HCT116 (cell line): Measurements from ENCODE around the gene PPP1R16B. TPM values are rescaled to one million over a fixed set of nuclear protein-coding genes. Genes with fewer than 3 reads are reported as not detected.

Experiments used
- ATAC-seq: fragments of 200-7000 bp; cut with Tn5 transposase; 2 replicates; pipeline ENCODE4 v1.9.1; 2020; ENCODE audit warnings: mild to moderate bottlenecking, moderate library complexity
- BruUV-seq: library from RNA; stranded (reverse); fragments of 400-500 nt; replicated peaks from 2 replicates; lab custom pipeline; 2021; lab: Mats Ljungman, UMichigan
- CTCF ChIA-PET: fragments of 300-600 bp; sonication (Branson Sonifier 250); formaldehyde crosslinking; loops from one replicate; lab custom pipeline; 2021; ENCODE audit warnings: antibody characterized with exemption; lab: Charles Lee
- POLR2A ChIA-PET: fragments of 300-600, 350-600 bp; sonication (Branson Sonifier 250); formaldehyde crosslinking; loops from one replicate; lab custom pipeline; 2021; ENCODE audit warnings: antibody characterized with exemption; lab: Charles Lee
- RAD21 ChIA-PET, 2 experiments: fragments of 300-600 bp; sonication (Branson Sonifier 250); formaldehyde crosslinking; loops; one replicate each; lab custom pipeline; 2023; ENCODE audit warnings: low total read pairs in 2 of 2; ENCODE audit not compliant: uncharacterized antibody in 2 of 2, unreplicated experiment in 2 of 2, low non-redundant PET in 1 of 2; lab: Charles Lee
- DNase-seq: peaks from one replicate; pipeline ENCODE4 v3.0.0-alpha.2; 2010; ENCODE audit warnings: low read depth, low spot score
- H2AFZ ChIP-seq: fragments of 200-600 bp; shearing (Covaris generic), sonication (generic); 2 replicates; pipeline ENCODE4 v1.6.1; 2017; ENCODE audit warnings: low read depth, mixed run types, mixed read lengths, antibody characterized with exemption, low read length; ENCODE audit not compliant: poor library complexity, severe bottlenecking
- H3K27ac ChIP-seq: 2 replicates; pipeline ENCODE4 v1.5.1; 2012; ENCODE audit warnings: low read depth, low read length
- H3K27me3 ChIP-seq: fragments of 200-600 bp; sonication (generic); 2 replicates; pipeline ENCODE4 v1.6.1; 2016; ENCODE audit warnings: mixed run types, low read length, mixed read lengths; ENCODE audit not compliant: insufficient read depth
- H3K36me3 ChIP-seq, 2 experiments: fragments of 200-500 bp in 1 of 2; fragments of 200-600 bp in 1 of 2; sonication (Bioruptor generic) in 1 of 2; sonication (generic) in 1 of 2; 2 replicates each; pipeline versions ENCODE4 v1.5.1 to v1.6.1; 2014 to 2016; ENCODE audit warnings: low read length in 2 of 2, inconsistent platforms in 1 of 2, mixed read lengths in 1 of 2, mixed run types in 1 of 2; ENCODE audit not compliant: insufficient read depth in 2 of 2, control insufficient read depth in 1 of 2
- H3K4me1 ChIP-seq, 2 experiments: fragments of 200-600 bp in 1 of 2; sonication (generic) in 1 of 2; 2 replicates each; pipeline versions ENCODE4 v1.5.1 to v1.6.1; 2012 to 2017; ENCODE audit warnings: low read length in 2 of 2, inconsistent platforms in 1 of 2, mild to moderate bottlenecking in 1 of 2, mixed read lengths in 1 of 2, mixed run types in 1 of 2, moderate library complexity in 1 of 2; ENCODE audit not compliant: insufficient read depth in 2 of 2, control insufficient read depth in 1 of 2
- H3K4me2 ChIP-seq: fragments of 200-600 bp; sonication (generic); 2 replicates; pipeline ENCODE4 v1.6.1; 2017; ENCODE audit warnings: mixed run types, low read length, mixed read lengths
- H3K4me3 ChIP-seq, 2 experiments: fragments of 200-600 bp in 1 of 2; sonication (generic) in 1 of 2; replicated peaks in 1 of 2; 2 replicates each; pipeline ENCODE4 v1.5.1; 2011 to 2016; ENCODE audit warnings: low read length in 2 of 2, control low read depth in 1 of 2, low read depth in 1 of 2, mild to moderate bottlenecking in 1 of 2, mixed read lengths in 1 of 2, mixed run types in 1 of 2
- H3K79me2 ChIP-seq: fragments of 200-600 bp; sonication (generic); 2 replicates; pipeline ENCODE4 v1.6.1; 2017; ENCODE audit warnings: mild to moderate bottlenecking, mixed run types, low read length, moderate library complexity, mixed read lengths; ENCODE audit not compliant: insufficient read depth
- H3K9ac ChIP-seq: fragments of 200-600 bp; sonication (generic); 2 replicates; pipeline ENCODE4 v1.6.1; 2016; ENCODE audit warnings: low read length, mixed read lengths
- H3K9me2 ChIP-seq: fragments of 200-600 bp; sonication (generic), shearing (Covaris generic); 2 replicates; pipeline ENCODE4 v1.6.1; 2017; ENCODE audit warnings: mixed run types, mild to moderate bottlenecking, moderate library complexity; ENCODE audit not compliant: insufficient read depth
- H3K9me3 ChIP-seq, 2 experiments: fragments of 200-500 bp in 1 of 2; fragments of 200-600 bp in 1 of 2; sonication (Bioruptor generic) in 1 of 2; sonication (generic) in 1 of 2; 2 replicates each; pipeline ENCODE4 v1.6.1; 2014 to 2017; ENCODE audit warnings: low read length in 2 of 2, mixed read lengths in 2 of 2, inconsistent platforms in 1 of 2, low read depth in 1 of 2, mild to moderate bottlenecking in 1 of 2, mixed run types in 1 of 2, moderate library complexity in 1 of 2; ENCODE audit not compliant: control insufficient read depth in 1 of 2, insufficient read depth in 1 of 2
- H4K20me1 ChIP-seq: fragments of 200-600 bp; sonication (generic), shearing (Covaris generic); 2 replicates; pipeline ENCODE4 v1.6.1; 2017; ENCODE audit warnings: mixed run types, mild to moderate bottlenecking, moderate library complexity; ENCODE audit not compliant: insufficient read depth
- ELF1 ChIP-seq: IDR thresholded peaks from 2 replicates; pipeline ENCODE4 v1.6.1; 2012; ENCODE audit warnings: low read depth, borderline replicate concordance
- EZH2 ChIP-seq: fragments of 200-600 bp; sonication (generic); IDR thresholded peaks from 2 replicates; pipeline ENCODE4 v1.6.1; 2017; ENCODE audit warnings: antibody characterized with exemption, mixed run types
- FOSL1 ChIP-seq: IDR thresholded peaks from 2 replicates; pipeline ENCODE4 v1.6.1; 2012; ENCODE audit warnings: low read depth
- POLR2A ChIP-seq: IDR thresholded peaks from 2 replicates; pipeline ENCODE4 v1.7.0; 2011; ENCODE audit warnings: borderline replicate concordance; ENCODE audit not compliant: insufficient read depth, insufficient read length; ENCODE audit errors: extremely low read depth
- POLR2AphosphoS5 ChIP-seq: IDR thresholded peaks from 2 replicates; pipeline ENCODE4 v1.6.1; 2011; ENCODE audit warnings: mild to moderate bottlenecking, low read depth, low read length, moderate library complexity
- RAD21 ChIP-seq: IDR thresholded peaks from 2 replicates; pipeline ENCODE4 v1.6.1; 2012; ENCODE audit warnings: low read depth, mild to moderate bottlenecking
- SIN3A ChIP-seq: IDR thresholded peaks from 2 replicates; pipeline ENCODE4 v1.6.1; 2012; ENCODE audit warnings: low read depth
- SP1 ChIP-seq: IDR thresholded peaks from 2 replicates; pipeline ENCODE4 v1.6.1; 2012; ENCODE audit warnings: low read depth
- SRF ChIP-seq: IDR thresholded peaks from 2 replicates; pipeline ENCODE4 v1.6.1; 2012; ENCODE audit warnings: low read depth
- TCF7L2 ChIP-seq: IDR thresholded peaks from 2 replicates; pipeline ENCODE4 v1.7.0; 2011; ENCODE audit warnings: borderline replicate concordance, inconsistent platforms; ENCODE audit not compliant: insufficient read depth, insufficient read length; ENCODE audit errors: extremely low read depth
- ZFX ChIP-seq: fragments of 450-650 bp; IDR thresholded peaks from 2 replicates; pipeline ENCODE4 v1.6.1; 2017
- intact Hi-C: fragments of 100-400 bp; cut with micrococcal nuclease; formaldehyde crosslinking; loops from 2 replicates; pipeline ENCODE4 v1.10.0; 2022
- total RNA-seq: library from RNA; stranded (reverse); gene quantifications from one replicate; pipeline ENCODE4 v1.2.1, GENCODE V29; 2021; ENCODE audit not compliant: unreplicated experiment
- TF ChIP-seq, protein P1 (sequence below): IDR thresholded peaks from 2 replicates; pipeline ENCODE4 v1.6.1; 2012
- TF ChIP-seq, protein P2 (sequence below), 3 experiments: fragments of 200-600 bp in 1 of 3; sonication (generic) in 1 of 3; IDR thresholded peaks in 2 of 3; conservative IDR thresholded peaks in 1 of 3; 2 replicates each; pipeline ENCODE4 v1.5.1; 2012 to 2017; ENCODE audit warnings: low read depth in 2 of 3, low read length in 2 of 3, antibody characterized with exemption in 1 of 3, borderline replicate concordance in 1 of 3, control low read depth in 1 of 3, mild to moderate bottlenecking in 1 of 3, mixed read lengths in 1 of 3, mixed run types in 1 of 3, moderate library complexity in 1 of 3; ENCODE audit not compliant: insufficient read depth in 1 of 3

Gene PPP1R16B
- total RNA-seq, 1 experiment from 2014 or later, result 0.52 TPM

DNA sequence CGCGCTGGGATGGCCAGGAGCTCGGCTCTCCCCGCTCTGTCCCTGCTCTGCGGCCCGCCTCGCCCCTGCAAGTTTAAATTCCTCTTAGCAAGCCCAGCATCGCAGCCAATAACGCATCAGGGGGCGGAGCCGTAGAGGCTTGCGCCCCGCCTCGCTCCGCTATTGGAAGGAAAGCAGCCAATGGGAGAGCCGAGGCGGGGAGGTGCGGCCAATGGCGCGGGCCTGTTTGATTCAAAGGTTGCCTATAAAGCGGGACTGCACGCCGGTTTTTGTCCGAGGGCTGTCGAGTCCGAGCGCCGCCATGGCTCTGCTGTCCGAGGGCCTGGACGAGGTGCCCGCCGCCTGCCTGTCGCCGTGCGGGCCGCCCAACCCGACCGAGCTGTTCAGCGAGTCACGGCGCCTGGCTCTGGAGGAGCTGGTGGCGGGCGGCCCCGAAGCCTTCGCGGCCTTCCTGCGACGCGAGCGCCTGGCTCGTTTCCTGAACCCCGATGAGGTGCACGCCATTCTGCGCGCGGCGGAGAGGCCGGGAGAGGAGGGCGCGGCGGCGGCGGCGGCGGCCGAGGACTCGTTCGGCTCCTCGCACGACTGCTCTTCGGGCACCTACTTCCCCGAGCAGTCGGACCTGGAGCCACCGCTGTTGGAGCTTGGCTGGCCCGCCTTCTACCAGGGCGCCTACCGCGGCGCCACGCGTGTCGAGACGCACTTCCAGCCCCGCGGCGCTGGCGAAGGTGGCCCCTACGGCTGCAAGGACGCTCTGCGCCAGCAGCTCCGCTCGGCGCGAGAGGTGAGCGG is 120.8 kb downstream of the PPP1R16B start, which contains the start of gene FAM83D:
FAM83D (plus strand) TSS at position 276 of the 792 bp plus-strand sequence; CDS start at position 302, 26 bp downstream.
- H3K9me2 ChIP-seq, result no peaks in the 10 kb centered on the region
- H3K27me3 ChIP-seq, result peaks cover 4% of the 10 kb centered on the region; the same call in 1 of the 2 replicates
- peak within 1 kb of the TSS; percentile 73 for H2AFZ ChIP-seq
- peak within 1 kb of the TSS; percentile 81 for H3K4me2 ChIP-seq
- H3K79me2 ChIP-seq, result peaks cover 51% of the 10 kb centered on the region
- peaks cover 8 to 31% of the 10 kb centered on the region in 2 experiments for H3K4me1 ChIP-seq
- H4K20me1 ChIP-seq, result no peaks in the 10 kb centered on the region
- peaks cover 3% of the 10 kb centered on the region in 2 experiments; a peak in 2 of 4 replicates for H3K36me3 ChIP-seq
- intact Hi-C loops, result loop anchor here (1.0 kb wide), 1 partner anchor 122 kb away; no protein-coding TSS in a partner anchor
- peak; percentile 91 for ATAC-seq
- ChIA-PET POLR2A (interaction anchor here (0.6 to 1.7 kb wide), 6 partner anchors 10 to 56 kb away, joined by 3 to 11 read pairs (median 6); partner anchors contain the start of gene DHX35), RAD21 (no interaction called here), CTCF (interaction anchor here (0.6 to 1.4 kb wide), 11 partner anchors 9 to 123 kb away, joined by 3 to 6 read pairs (median 4); partner anchors contain the start of gene DHX35)
- DNase-seq, result peak; percentile 97
- TF ChIP-seq POLR2AphosphoS5 (peak; percentile 95), FOSL1 (no peak), ZFX (peak; percentile 82), RAD21 (peak; percentile 76), ELF1 (no peak), EZH2 (no peak), TCF7L2 (peak; percentile 33), SP1 (peak; percentile 94), SIN3A (peak; percentile 98), SRF (peak; percentile 50; the same call in 1 of the 2 replicates), POLR2A (peak; percentile 94)
- TF ChIP-seq, protein P1, sequence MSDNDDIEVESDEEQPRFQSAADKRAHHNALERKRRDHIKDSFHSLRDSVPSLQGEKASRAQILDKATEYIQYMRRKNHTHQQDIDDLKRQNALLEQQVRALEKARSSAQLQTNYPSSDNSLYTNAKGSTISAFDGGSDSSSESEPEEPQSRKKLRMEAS, result peak; percentile 91
- TF ChIP-seq, protein P2, sequence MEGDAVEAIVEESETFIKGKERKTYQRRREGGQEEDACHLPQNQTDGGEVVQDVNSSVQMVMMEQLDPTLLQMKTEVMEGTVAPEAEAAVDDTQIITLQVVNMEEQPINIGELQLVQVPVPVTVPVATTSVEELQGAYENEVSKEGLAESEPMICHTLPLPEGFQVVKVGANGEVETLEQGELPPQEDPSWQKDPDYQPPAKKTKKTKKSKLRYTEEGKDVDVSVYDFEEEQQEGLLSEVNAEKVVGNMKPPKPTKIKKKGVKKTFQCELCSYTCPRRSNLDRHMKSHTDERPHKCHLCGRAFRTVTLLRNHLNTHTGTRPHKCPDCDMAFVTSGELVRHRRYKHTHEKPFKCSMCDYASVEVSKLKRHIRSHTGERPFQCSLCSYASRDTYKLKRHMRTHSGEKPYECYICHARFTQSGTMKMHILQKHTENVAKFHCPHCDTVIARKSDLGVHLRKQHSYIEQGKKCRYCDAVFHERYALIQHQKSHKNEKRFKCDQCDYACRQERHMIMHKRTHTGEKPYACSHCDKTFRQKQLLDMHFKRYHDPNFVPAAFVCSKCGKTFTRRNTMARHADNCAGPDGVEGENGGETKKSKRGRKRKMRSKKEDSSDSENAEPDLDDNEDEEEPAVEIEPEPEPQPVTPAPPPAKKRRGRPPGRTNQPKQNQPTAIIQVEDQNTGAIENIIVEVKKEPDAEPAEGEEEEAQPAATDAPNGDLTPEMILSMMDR (IDR thresholded peaks at IDR 0.05 in 2 of 3, conservative IDR thresholded peaks at IDR 0.05 in 1 of 3; ENCODE audit: borderline replicate concordance in 1 of 3, insufficient read depth in 1 of 3, low read depth in 2 of 3, low read length in 2 of 3), result no peak; a peak in 2 of 6 replicates
- peak within 1 kb of the TSS; percentile 97 for H3K9ac ChIP-seq
- no TSS peak for BruUV-seq
- peak within 1 kb of the TSS; percentile 83 for H3K27ac ChIP-seq
- H3K4me3 ChIP-seq, result peak within 1 kb of the TSS; percentile 93 to 94
- no peaks in the 10 kb centered on the region for H3K9me3 ChIP-seq
